Right ventricle myocardium superior (tissue), 1 donor: ENCODE measurements around the gene ITGA2B. TPM values are rescaled to one million over a fixed set of nuclear protein-coding genes. Genes with fewer than 3 reads are reported as not detected.

ENCODE experiments used
- ATAC-seq: fragments of 200-7000 bp; cut with Tn5 transposase; one replicate; pipeline ENCODE4 v1.9.1; 2020; ENCODE audit warnings: mild to moderate bottlenecking; ENCODE audit not compliant: poor library complexity
- DNase-seq: peaks from one replicate; pipeline ENCODE4 v3.0.0-alpha.2; 2020
- intact Hi-C: fragments of 100-400 bp; cut with DNase I; formaldehyde crosslinking; loops from one replicate; pipeline ENCODE4 v1.11.2; 2022
- total RNA-seq: library from RNA; stranded (reverse); fragmentation: NEBNext Ultra II Directional; extraction: Animal tissue kit (Norgen Biotek cat#: 25700); gene quantifications from one replicate; pipeline ENCODE4 v1.2.1, GENCODE V29; 2021
- donor health status: DM: no; HTN: yes; CAD: no; lungs with severe emphysema.

ITGA2B gene
- total RNA-seq, 1 donor from 2014 or later: 0.62 TPM

DNA sequence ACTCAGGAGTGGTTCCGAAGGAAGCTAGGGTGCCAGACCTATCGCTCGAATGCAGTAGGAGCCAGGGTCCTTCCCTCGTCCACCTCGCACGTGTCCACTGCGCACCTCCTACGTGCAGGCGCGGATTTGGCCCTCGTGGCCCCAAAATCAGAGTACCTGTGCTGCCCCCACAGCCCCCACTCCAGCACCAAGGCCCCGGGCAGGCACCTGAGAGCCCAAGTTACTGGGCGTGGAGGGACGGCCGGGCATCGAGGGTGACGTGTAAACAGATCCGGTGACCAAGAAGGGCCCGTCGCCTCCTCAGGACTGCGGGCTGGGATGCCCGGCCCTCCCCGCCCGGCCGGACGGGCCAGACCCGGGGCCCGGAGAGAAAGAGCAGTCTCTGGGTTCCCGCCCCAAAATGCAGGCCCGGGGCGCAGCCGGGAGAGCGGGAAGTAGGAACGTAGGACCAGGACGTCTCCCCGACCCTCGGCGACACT, 65.3 kb downstream of the ITGA2B start:
- intact Hi-C loops: loop anchor here (2.0 kb wide), 1 partner anchor 109 kb away; no protein-coding TSS in a partner anchor

DNA sequence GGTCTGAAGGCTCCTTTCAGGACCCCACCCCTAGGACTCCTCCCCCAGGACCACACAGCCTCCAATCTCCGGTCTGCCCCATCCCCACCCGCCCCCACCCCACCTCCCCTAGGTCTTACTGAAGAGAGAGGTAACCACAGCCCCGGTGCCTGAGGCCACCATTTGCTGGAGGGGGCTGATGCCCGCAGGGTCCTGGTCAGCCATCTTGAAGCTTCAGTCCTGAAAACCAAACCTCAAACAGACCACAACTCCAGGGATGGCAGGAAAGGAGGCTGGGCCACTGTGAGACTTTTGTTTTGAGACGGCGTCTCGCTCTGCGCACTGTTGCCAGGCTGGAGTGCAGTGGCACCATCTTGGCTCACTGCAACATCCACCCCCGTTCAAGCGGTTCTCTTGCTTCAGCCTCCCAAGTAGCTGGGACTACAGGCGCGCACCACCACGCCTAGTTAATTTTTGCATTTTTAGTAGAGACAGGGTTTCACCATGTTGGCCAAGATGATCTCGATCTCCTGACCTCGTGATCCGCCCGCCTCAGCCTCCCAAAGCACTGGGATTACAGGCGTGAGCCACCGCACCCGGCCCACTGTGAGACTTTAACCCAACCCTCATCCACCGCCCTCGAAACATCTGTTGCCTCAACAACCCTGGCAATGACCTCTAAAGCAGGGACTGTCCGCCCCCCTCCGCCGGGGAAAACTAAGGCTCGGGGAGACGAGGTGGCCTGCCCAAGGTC, 65.9 kb downstream of the ITGA2B start:
- intact Hi-C loops: loop anchor here (2.0 kb wide), 1 partner anchor 109 kb away; no protein-coding TSS in a partner anchor
- ATAC-seq: no peak
- no peak for DNase-seq

More for the DNA sequence above, 65.3 kb downstream of the ITGA2B start:
- ATAC-seq (no peak), DNase-seq (no peak)

DNA sequence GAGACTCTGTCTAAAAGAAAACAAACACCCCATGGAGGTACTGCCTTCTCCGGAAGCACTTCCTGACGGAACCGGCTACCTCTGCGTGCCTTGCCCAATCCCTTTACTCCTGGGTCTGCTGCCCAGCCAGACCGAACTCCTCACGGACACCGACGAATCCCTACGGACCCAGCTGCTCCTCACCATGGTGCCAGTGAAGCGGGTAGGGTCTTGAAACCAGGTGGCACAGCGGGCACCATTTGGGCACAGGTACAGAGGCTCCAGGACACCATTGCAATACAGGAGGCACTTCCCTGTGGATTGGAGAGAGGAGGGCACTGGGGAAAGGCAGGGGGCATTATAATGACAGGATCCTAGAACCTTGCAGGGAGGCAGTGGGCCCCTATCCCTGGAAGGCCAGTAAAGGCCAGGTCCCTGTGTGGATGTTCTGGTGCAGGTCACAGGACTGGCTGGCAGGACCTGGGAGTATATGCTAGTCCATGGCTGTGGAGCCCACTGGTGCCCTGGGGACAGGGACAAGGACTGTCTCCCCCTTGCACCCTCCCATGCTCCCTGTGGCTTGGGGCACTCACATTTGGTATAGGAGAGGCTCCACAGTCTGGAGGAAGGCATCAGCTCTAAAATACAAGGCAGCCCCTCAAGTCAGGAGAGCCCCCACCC, 67.1 kb downstream of the ITGA2B start:
- ATAC-seq (no peak), DNase-seq (no peak)
- intact Hi-C loops: no loop called here

Other genes with a start within 250 kb of the ITGA2B start
- 0.59 TPM for gene HROB, start 247.7 kb downstream of the ITGA2B start, total RNA-seq
- 14.8 TPM for gene ASB16, start 218.9 kb downstream of the ITGA2B start, total RNA-seq
- gene TMUB2, start 202.7 kb downstream of the ITGA2B start, total RNA-seq: 19.6 TPM
- 35.7 TPM for gene ATXN7L3, start 189.8 kb downstream of the ITGA2B start, total RNA-seq
- gene UBTF, start 170.0 kb downstream of the ITGA2B start, total RNA-seq: 52.7 TPM
- 0.30 TPM for gene SLC4A1, start 121.5 kb downstream of the ITGA2B start, total RNA-seq
- 0.22 TPM for gene RUNDC3A, start 81.0 kb downstream of the ITGA2B start, total RNA-seq
- gene SLC25A39, start 64.8 kb downstream of the ITGA2B start, total RNA-seq: 45.0 TPM
- gene GRN, start 44.3 kb downstream of the ITGA2B start, total RNA-seq: 135 TPM
- gene FAM171A2, start 25.8 kb downstream of the ITGA2B start, total RNA-seq: 0.62 TPM
- gene GPATCH8, start 113.8 kb upstream of the ITGA2B start, total RNA-seq: 17.9 TPM
- 2.6 TPM for gene FZD2, start 167.8 kb upstream of the ITGA2B start, total RNA-seq